Neural progenitor cell (in vitro differentiated cells): ENCODE measurements around the gene GATA5. TPM values are rescaled to one million over a fixed set of nuclear protein-coding genes. Genes with fewer than 3 reads are reported as not detected.
A peak's percentile ranks its signal among the peaks of the same experiment; 100 is the strongest.
"Not testable (repeated sequence)": the region's sequence is repeated elsewhere in the genome, so short reads cannot be mapped to it uniquely, and the experiment has no call there.

ENCODE experiments used
- DNase-seq: peaks from one replicate; pipeline ENCODE4 v3.0.0-alpha.2; 2016; ENCODE audit warnings: low spot score
- H2AFZ ChIP-seq: fragments of 200-600 bp; sonication (generic); replicated peaks from 2 replicates; pipeline ENCODE4 v1.6.1; 2016; ENCODE audit warnings: antibody characterized with exemption
- H3F3A ChIP-seq: fragments of 200-600 bp; sonication (generic); 2 replicates; pipeline ENCODE4 v1.6.1; 2016; ENCODE audit warnings: antibody characterized with exemption, low read depth
- H3K27ac ChIP-seq: fragments of 200-600 bp; sonication (generic); 2 replicates; pipeline ENCODE4 v1.5.1; 2016; ENCODE audit warnings: mild to moderate bottlenecking
- H3K27me3 ChIP-seq: fragments of 200-600 bp; sonication (generic); 2 replicates; pipeline ENCODE4 v1.6.1; 2016; ENCODE audit warnings: mild to moderate bottlenecking, moderate library complexity
- H3K36me3 ChIP-seq: fragments of 200-600 bp; sonication (generic); 2 replicates; pipeline ENCODE4 v1.5.1; 2016
- H3K4me1 ChIP-seq: fragments of 200-600 bp; sonication (generic); 2 replicates; pipeline ENCODE4 v1.6.1; 2016; ENCODE audit warnings: mixed run types
- H3K4me2 ChIP-seq: fragments of 200-600 bp; sonication (generic); 2 replicates; pipeline ENCODE4 v1.6.1; 2016
- H3K4me3 ChIP-seq: fragments of 200-600 bp; sonication (generic); 2 replicates; pipeline ENCODE4 v1.5.1; 2016
- H3K79me2 ChIP-seq: fragments of 200-600 bp; sonication (generic); 2 replicates; pipeline ENCODE4 v1.6.1; 2016; ENCODE audit warnings: low read depth
- H3K9ac ChIP-seq: fragments of 200-600 bp; sonication (generic); 2 replicates; pipeline ENCODE4 v1.6.1; 2016
- H3K9me3 ChIP-seq: fragments of 200-600 bp; sonication (generic); 2 replicates; pipeline ENCODE4 v1.5.1; 2016; ENCODE audit warnings: low read depth
- H4K20me1 ChIP-seq: fragments of 200-600 bp; sonication (generic); 2 replicates; pipeline ENCODE4 v1.6.1; 2016; ENCODE audit warnings: low read depth
- H3K27ac Mint-ChIP-seq: 3 replicates; pipeline ENCODE4 v1.8.0; 2021; ENCODE audit warnings: mixed read lengths
- H3K27me3 Mint-ChIP-seq: 2 replicates; pipeline ENCODE4 v1.8.0; 2022; ENCODE audit warnings: low read depth, mild to moderate bottlenecking, inconsistent platforms, moderate library complexity, mixed read lengths; ENCODE audit not compliant: insufficient read depth
- H3K36me3 Mint-ChIP-seq: 3 replicates; pipeline ENCODE4 v1.8.0; 2021; ENCODE audit warnings: mixed read lengths
- H3K4me1 Mint-ChIP-seq: 3 replicates; pipeline ENCODE4 v1.8.0; 2021; ENCODE audit warnings: mixed read lengths
- H3K4me3 Mint-ChIP-seq: 3 replicates; pipeline ENCODE4 v1.8.0; 2021; ENCODE audit warnings: mild to moderate bottlenecking, moderate library complexity, mixed read lengths
- H3K9me3 Mint-ChIP-seq: 3 replicates; pipeline ENCODE4 v1.8.0; 2020; ENCODE audit warnings: mixed read lengths
- CTCF ChIP-seq: fragments of 200-600 bp; sonication (generic); IDR thresholded peaks from 2 replicates; pipeline ENCODE4 v1.5.1; 2017; ENCODE audit warnings: antibody characterized with exemption, mild to moderate bottlenecking
- EZH2 ChIP-seq: fragments of 200-600 bp; sonication (generic); IDR thresholded peaks from 2 replicates; pipeline ENCODE4 v1.6.1; 2017; ENCODE audit warnings: antibody characterized with exemption, mild to moderate bottlenecking, moderate library complexity
- EZH2phosphoT487 ChIP-seq: fragments of 200-600 bp; sonication (generic); IDR thresholded peaks from 2 replicates; pipeline ENCODE4 v1.6.1; 2017; ENCODE audit warnings: antibody characterized with exemption
- total RNA-seq: library from RNA; depleted of rRNA; stranded (reverse); fragments of >200 nt; gene quantifications from 2 replicates; pipeline ENCODE4 v1.2.3, GENCODE V29; 2015; ENCODE audit warnings: low replicate concordance

The GATA5 gene
- total RNA-seq, 1 donor from 2014 or later = not detected

GRCh38 chr20:62492711-62493110 lies 16.9 kb upstream of the GATA5 start:
- H3K27me3 ChIP-seq = peaks cover 9% of the 10 kb centered on the region
- no peak overlapping the region for H3K4me2 ChIP-seq
- Mint-ChIP-seq H3K27ac (no peak overlapping the region), H3K4me1 (peaks cover 7% of the 10 kb centered on the region), H3K27me3 (peaks cover 14% of the 10 kb centered on the region), H3K4me3 (no peak overlapping the region), H3K9me3 (peaks cover 2% of the 10 kb centered on the region), H3K36me3 (no peaks in the 10 kb centered on the region)
- no peak overlapping the region for H3K27ac ChIP-seq
- H3F3A ChIP-seq = no peaks in the 10 kb centered on the region
- peaks cover 6% of the 10 kb centered on the region for H3K4me1 ChIP-seq
- no peaks in the 10 kb centered on the region for H3K79me2 ChIP-seq
- H3K9ac ChIP-seq = no peak overlapping the region
- H3K36me3 ChIP-seq = no peaks in the 10 kb centered on the region
- H4K20me1 ChIP-seq = no peaks in the 10 kb centered on the region
- no peaks in the 10 kb centered on the region for H3K9me3 ChIP-seq
- no peak overlapping the region for H3K4me3 ChIP-seq
- TF ChIP-seq EZH2phosphoT487 (no peak), EZH2 (no peak), CTCF (no peak)
- no peak overlapping the region for H2AFZ ChIP-seq
- DNase-seq = no peak

- not testable (repeated sequence) for H3F3A ChIP-seq, H3K36me3 ChIP-seq, H4K20me1 ChIP-seq, H3K27ac ChIP-seq, H3K4me3 ChIP-seq, H3K9ac ChIP-seq, H3K9me3 Mint-ChIP-seq, H2AFZ ChIP-seq, DNase-seq, H3K9me3 ChIP-seq, H3K79me2 ChIP-seq, H3K36me3 Mint-ChIP-seq, H3K4me2 ChIP-seq
- Mint-ChIP-seq H3K4me3 (peak overlapping the region; percentile 33), H3K27ac (peak overlapping the region; percentile 42), H3K27me3 (peaks cover 14% of the 10 kb centered on the region), H3K4me1 (peaks cover 17% of the 10 kb centered on the region)
- Histone ChIP-seq H3K4me1 (peaks cover 16% of the 10 kb centered on the region), H3K27me3 (peaks cover 12% of the 10 kb centered on the region)
Measured at GRCh38 chr20:62490783-62491182, 15.0 kb upstream of the GATA5 start.

GRCh38 chr20:62489932-62490263 lies 14.1 kb upstream of the GATA5 start:
- DNase-seq = no peak
- Histone ChIP-seq H3K27me3 (peaks cover 21% of the 10 kb centered on the region), H3K4me3 (no peak overlapping the region), H3K9me3 (no peaks in the 10 kb centered on the region), H3K4me1 (peaks cover 22% of the 10 kb centered on the region), H3K27ac (no peak overlapping the region), H3F3A (no peaks in the 10 kb centered on the region), H3K36me3 (no peaks in the 10 kb centered on the region), H3K9ac (no peak overlapping the region), H3K4me2 (no peak overlapping the region), H4K20me1 (peaks cover 9% of the 10 kb centered on the region), H3K79me2 (no peaks in the 10 kb centered on the region), H2AFZ (no peak overlapping the region)
- H3K27ac Mint-ChIP-seq = no peak overlapping the region
- H3K4me3 Mint-ChIP-seq = no peak overlapping the region
- H3K27me3 Mint-ChIP-seq = peaks cover 16% of the 10 kb centered on the region
- H3K4me1 Mint-ChIP-seq = peaks cover 22% of the 10 kb centered on the region
- TF ChIP-seq EZH2phosphoT487 (no peak), EZH2 (no peak), CTCF (no peak)
- H3K36me3 Mint-ChIP-seq = no peaks in the 10 kb centered on the region
- no peaks in the 10 kb centered on the region for H3K9me3 Mint-ChIP-seq

- H3K79me2 ChIP-seq = no peaks in the 10 kb centered on the region
- no peak for TF ChIP-seq EZH2phosphoT487
- no peak for TF ChIP-seq CTCF
- TF ChIP-seq EZH2 = no peak
- no peak overlapping the region for H2AFZ ChIP-seq
- no peak overlapping the region for H3K4me3 ChIP-seq
- no peaks in the 10 kb centered on the region for H3K36me3 Mint-ChIP-seq
- H4K20me1 ChIP-seq = peaks cover 12% of the 10 kb centered on the region
- H3K4me1 Mint-ChIP-seq = peaks cover 20% of the 10 kb centered on the region
- no peak overlapping the region for H3K9ac ChIP-seq
- peaks cover 27% of the 10 kb centered on the region for H3K27me3 ChIP-seq
- peaks cover 16% of the 10 kb centered on the region for H3K27me3 Mint-ChIP-seq
- no peak overlapping the region for H3K27ac Mint-ChIP-seq
- H3K4me3 Mint-ChIP-seq = no peak overlapping the region
- no peaks in the 10 kb centered on the region for H3K9me3 Mint-ChIP-seq
- H3F3A ChIP-seq = no peaks in the 10 kb centered on the region
- no peak overlapping the region for H3K4me2 ChIP-seq
- H3K4me1 ChIP-seq = peaks cover 24% of the 10 kb centered on the region
- no peak overlapping the region for H3K27ac ChIP-seq
- no peaks in the 10 kb centered on the region for H3K9me3 ChIP-seq
- DNase-seq = no peak
- H3K36me3 ChIP-seq = no peaks in the 10 kb centered on the region
Measured at GRCh38 chr20:62489186-62489931, 13.6 kb upstream of the GATA5 start.
